Stimulated activated CD8-positive, alpha-beta memory T cell treated with anti-CD3 and anti-CD28 coated beads, Interleukin-15, amount 100 ng/mL, for 24 hours (primary cell): ENCODE measurements around the gene INSR.
"Not testable (repeated sequence)": the region's sequence is repeated elsewhere in the genome, so short reads cannot be mapped to it uniquely, and the experiment has no call there.

Source experiments
- DNase-seq: peaks from one replicate; pipeline ENCODE4 v3.0.0-alpha.2; 2020; ENCODE audit warnings: low read depth

INSR gene

GRCh38 chr19:7224209-7224686 is 70.0 kb downstream of the INSR start:
- no peak for DNase-seq

- DNase-seq: no peak
These were observed 70.8 kb downstream of the INSR start for GRCh38 chr19:7223429-7223828.

GRCh38 chr19:7219056-7219455 is 75.2 kb downstream of the INSR start:
- no peak for DNase-seq

GRCh38 chr19:7217861-7218260 is 76.4 kb downstream of the INSR start:
- no peak for DNase-seq

- no peak for DNase-seq
These were observed 77.8 kb downstream of the INSR start for GRCh38 chr19:7216373-7216902.

GRCh38 chr19:7215176-7215575 is 79.0 kb downstream of the INSR start:
- no peak for DNase-seq

- no peak for DNase-seq
These were observed 79.7 kb downstream of the INSR start for GRCh38 chr19:7214324-7215089.

GRCh38 chr19:7213628-7214323 is 80.4 kb downstream of the INSR start:
- DNase-seq: no peak

GRCh38 chr19:7211191-7211951 is 82.8 kb downstream of the INSR start:
- DNase-seq: no peak

GRCh38 chr19:7210359-7210758 is 83.9 kb downstream of the INSR start:
- no peak for DNase-seq

- DNase-seq: not testable (repeated sequence)
These were observed 84.5 kb downstream of the INSR start for GRCh38 chr19:7209597-7210325.

GRCh38 chr19:7209036-7209435 is 85.2 kb downstream of the INSR start:
- not testable (repeated sequence) for DNase-seq

GRCh38 chr19:7203332-7203731 is 90.9 kb downstream of the INSR start:
- DNase-seq: no peak

GRCh38 chr19:7202888-7203287 is 91.3 kb downstream of the INSR start:
- no peak for DNase-seq

- DNase-seq: no peak
These were observed 93.5 kb downstream of the INSR start for GRCh38 chr19:7200736-7201135.

- DNase-seq: no peak
These were observed 94.3 kb downstream of the INSR start for GRCh38 chr19:7199613-7200533.

GRCh38 chr19:7197760-7198696 is 96.2 kb downstream of the INSR start:
- peak; percentile 71 for DNase-seq

- peak; percentile 67 for DNase-seq
These were observed 97.0 kb downstream of the INSR start for GRCh38 chr19:7197119-7197759.

GRCh38 chr19:7196763-7197118 is 97.5 kb downstream of the INSR start:
- no peak for DNase-seq
